ENCODE measurements around the gene MRPS18A.

The MRPS18A gene

DNA sequence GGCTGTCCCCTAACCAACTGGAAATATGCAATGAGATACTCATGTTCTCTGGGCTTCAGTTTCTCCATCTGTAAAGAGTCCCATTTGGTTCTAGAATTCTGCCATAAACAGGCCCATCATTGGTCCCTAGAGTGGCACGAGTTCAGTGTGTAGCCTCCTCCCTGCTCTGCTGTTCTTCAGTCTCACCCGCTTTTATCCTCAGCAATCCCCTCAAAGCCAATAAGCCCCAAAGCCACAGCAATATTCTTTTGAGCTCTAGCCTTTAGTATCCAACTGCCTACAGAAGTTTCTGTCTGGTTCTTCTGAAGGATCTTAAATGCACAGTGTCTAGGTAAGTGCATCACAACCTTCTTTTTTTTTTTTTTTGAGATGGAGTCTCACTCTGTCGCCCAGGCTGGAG is 9.8 kb upstream of the MRPS18A start:
- no peak for DNase-seq (ENCODE audit: low read depth)
- H3K4me3 ChIP-seq (ENCODE audit: low read length), result no peak overlapping the region
- TF ChIP-seq, protein P1, sequence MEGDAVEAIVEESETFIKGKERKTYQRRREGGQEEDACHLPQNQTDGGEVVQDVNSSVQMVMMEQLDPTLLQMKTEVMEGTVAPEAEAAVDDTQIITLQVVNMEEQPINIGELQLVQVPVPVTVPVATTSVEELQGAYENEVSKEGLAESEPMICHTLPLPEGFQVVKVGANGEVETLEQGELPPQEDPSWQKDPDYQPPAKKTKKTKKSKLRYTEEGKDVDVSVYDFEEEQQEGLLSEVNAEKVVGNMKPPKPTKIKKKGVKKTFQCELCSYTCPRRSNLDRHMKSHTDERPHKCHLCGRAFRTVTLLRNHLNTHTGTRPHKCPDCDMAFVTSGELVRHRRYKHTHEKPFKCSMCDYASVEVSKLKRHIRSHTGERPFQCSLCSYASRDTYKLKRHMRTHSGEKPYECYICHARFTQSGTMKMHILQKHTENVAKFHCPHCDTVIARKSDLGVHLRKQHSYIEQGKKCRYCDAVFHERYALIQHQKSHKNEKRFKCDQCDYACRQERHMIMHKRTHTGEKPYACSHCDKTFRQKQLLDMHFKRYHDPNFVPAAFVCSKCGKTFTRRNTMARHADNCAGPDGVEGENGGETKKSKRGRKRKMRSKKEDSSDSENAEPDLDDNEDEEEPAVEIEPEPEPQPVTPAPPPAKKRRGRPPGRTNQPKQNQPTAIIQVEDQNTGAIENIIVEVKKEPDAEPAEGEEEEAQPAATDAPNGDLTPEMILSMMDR (conservative IDR thresholded peaks at IDR 0.05; ENCODE audit: low read length), result no peak

DNA sequence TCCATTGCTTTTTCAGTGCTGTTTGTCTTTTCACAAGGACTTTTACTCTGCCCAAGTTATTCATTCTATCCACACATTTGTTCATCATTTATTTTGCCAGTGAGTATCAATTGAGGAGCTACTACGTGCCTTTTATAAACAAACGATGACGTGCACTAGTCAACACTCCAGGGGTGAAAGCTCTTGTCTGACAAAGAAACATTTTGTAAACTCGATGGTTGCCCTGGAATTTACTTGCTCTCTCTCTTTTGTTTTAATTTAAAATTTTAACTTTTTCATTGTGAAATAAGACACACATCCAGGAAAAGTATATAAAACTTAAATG is 8.3 kb upstream of the MRPS18A start:
- H3K4me3 ChIP-seq (ENCODE audit: low read length), result no peak overlapping the region
- DNase-seq (ENCODE audit: low read depth), result no peak
- TF ChIP-seq, protein P1 (conservative IDR thresholded peaks at IDR 0.05; ENCODE audit: low read length), result no peak

DNA sequence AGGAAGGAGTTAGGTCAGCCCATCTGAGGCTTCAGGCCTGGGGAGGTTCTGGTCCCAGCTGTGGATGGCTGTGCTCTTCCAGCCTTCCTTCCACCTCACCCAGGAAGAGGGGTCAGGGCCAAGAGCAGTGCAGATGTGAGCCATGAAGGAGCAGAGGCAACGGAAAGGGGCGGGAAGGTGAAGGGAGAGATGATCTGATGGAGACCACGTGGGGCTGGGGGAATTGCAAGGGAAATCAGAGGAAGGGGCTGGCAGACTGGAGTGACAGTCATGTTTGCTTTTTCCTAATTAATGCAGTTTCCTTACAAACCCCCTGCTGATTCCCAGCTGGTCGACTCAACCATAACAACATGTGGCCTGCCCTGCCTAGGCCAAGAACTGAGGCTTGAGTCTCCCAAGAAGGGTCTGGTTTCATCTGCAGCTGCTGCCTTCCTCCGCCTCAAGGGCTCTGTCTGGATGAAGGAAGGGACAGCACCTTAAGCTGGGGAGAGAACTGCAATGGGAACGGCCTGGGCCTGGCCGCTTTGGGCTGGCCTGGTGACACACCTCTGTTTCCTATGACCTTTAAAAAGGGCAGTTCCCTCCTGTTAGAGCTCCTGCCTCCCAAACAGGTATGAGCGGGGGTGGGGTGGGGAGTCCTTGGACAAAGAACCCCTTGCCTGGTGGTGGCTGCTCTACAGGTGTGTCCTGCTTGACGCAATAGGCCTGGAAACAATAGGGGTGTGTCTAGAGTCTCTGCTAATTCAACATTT is 7.8 kb upstream of the MRPS18A start:
- TF ChIP-seq, protein P1 (conservative IDR thresholded peaks at IDR 0.05; ENCODE audit: low read length), result no peak
- H3K4me3 ChIP-seq (ENCODE audit: low read length), result no peak overlapping the region
- no peak for DNase-seq (ENCODE audit: low read depth)

DNA sequence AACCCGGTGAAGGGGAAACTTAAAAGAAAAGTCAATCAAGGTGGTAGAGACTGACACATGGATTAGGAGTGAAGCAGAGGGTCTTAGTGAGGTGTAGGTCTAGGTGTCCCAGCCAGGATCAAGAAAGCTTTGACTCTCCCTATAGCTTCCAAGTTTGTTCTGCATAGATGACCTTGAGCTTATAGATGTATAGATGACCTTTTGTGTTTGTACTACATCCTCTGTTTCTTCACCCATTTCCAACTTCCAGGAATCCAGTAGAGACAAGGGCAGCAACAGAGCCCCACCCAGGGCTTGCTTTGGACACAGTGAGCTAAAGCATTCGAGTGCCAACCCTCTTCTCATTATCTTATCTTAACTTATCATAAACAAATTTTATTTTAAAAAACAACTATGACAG is 1.8 kb upstream of the MRPS18A start:
- no peak overlapping the region for H3K4me3 ChIP-seq (ENCODE audit: low read length)
- DNase-seq (ENCODE audit: low read depth), result no peak
- TF ChIP-seq, protein P1 (conservative IDR thresholded peaks at IDR 0.05; ENCODE audit: low read length), result no peak

DNA sequence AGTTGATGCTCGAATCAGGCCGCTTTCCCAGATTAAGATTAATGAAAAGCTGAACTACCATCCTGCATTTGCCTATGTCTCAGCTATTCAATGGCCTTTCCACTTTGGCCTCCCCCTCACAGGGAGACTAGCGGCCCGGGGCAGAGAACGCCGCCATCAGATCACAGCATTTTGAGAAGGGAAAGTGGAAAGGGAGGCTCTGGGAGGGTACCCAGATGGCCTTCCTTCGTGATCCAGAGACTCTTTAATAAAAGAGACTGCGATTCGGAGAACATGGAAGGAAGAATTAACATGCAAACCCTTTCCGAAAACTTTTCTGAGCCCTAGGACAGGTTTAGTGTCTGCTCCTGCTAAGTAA is 533 bp downstream of the MRPS18A start:
- no peak for DNase-seq (ENCODE audit: low read depth)
- TF ChIP-seq, protein P1 (conservative IDR thresholded peaks at IDR 0.05; ENCODE audit: low read length), result no peak

DNA sequence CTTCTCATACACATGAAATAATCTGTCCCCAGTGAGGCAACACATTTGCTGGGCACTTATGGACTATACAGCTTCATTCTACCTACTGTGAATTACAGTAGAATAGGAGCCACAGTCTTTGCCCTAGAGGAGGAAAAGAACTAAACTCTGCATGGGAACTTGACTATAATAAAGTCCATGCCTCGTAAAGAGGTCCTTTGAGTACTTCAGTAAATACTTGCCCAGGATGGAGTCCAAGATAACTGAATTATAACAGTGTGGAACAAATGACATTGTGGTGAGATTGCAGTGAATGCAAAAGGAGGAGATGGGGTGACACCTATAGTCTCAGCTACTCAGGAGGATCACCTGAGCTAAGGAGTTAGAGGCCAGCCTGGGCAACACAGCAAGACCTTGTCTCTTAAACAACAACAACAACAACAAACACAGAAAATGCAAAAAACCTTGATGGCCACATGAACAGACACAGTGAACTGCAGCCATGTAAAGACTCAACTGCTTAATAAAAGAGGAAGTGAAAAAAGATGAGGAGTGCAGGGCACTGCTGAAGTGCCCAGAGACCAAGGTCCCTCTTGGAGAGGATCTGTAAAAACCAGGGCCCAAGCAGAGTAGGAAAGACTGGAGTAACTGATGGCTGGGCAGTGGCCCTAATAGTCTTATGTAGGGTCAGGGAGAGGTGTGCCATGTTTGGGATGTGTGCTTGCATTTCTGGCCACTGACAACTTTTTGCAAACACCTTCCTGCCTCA is 3.7 kb downstream of the MRPS18A start:
- TF ChIP-seq, protein P1 (conservative IDR thresholded peaks at IDR 0.05; ENCODE audit: low read length), result no peak
- H3K4me3 ChIP-seq (ENCODE audit: low read length), result no peak overlapping the region
- DNase-seq (ENCODE audit: low read depth), result no peak

More for the DNA sequence above, 533 bp downstream of the MRPS18A start:
- peak overlapping the region; percentile 96 for H3K4me3 ChIP-seq (ENCODE audit: low read length)

Measured in AG10803 (cell line).